Breast epithelium (tissue), 4 donors: ENCODE data around the gene VSIG10L. TPM values are rescaled to one million over a fixed set of nuclear protein-coding genes. Genes with fewer than 3 reads are reported as not detected.

Experiments
- DNase-seq, 2 donors: peaks; one replicate each; pipeline ENCODE4 v3.0.0-alpha.2; 2019; ENCODE audit warnings: low spot score in 2 of 2
- H3K27ac ChIP-seq, 2 donors: fragments of 200-600 bp; sonication (generic) in 1 of 2; one replicate each; pipeline ENCODE4 v1.5.1; 2016 to 2019; ENCODE audit warnings: mild to moderate bottlenecking in 1 of 2
- H3K27me3 ChIP-seq, 2 donors: fragments of 200-600 bp; sonication (generic) in 1 of 2; one replicate each; pipeline versions ENCODE4 v1.5.1 to v1.6.0; 2017 to 2019; ENCODE audit warnings: control low read depth in 1 of 2, mild to moderate bottlenecking in 1 of 2
- H3K36me3 ChIP-seq: fragments of 200-600 bp; one replicate; pipeline ENCODE4 v1.5.1; 2019
- H3K4me1 ChIP-seq, 2 donors: fragments of 200-600 bp; sonication (generic); one replicate each; pipeline ENCODE4 v1.5.1; 2016 to 2019; ENCODE audit warnings: control low read depth in 1 of 2
- H3K4me3 ChIP-seq, 3 donors: fragments of 200-600 bp; sonication (generic); 1 replicate in 2 of 3; 2 replicates in 1 of 3; pipeline ENCODE4 v1.5.1; 2016 to 2019; ENCODE audit warnings: mild to moderate bottlenecking in 3 of 3, moderate library complexity in 2 of 3
- H3K9me3 ChIP-seq, 2 donors: fragments of 200-600 bp; sonication (generic) in 1 of 2; one replicate each; pipeline ENCODE4 v1.5.1; 2016 to 2019; ENCODE audit warnings: control low read depth in 1 of 2
- POLR2A ChIP-seq: fragments of 450-650 bp; IDR thresholded peaks from one replicate; pipeline ENCODE4 v1.6.1; 2016; ENCODE audit warnings: antibody characterized with exemption, mild to moderate bottlenecking, moderate library complexity
- POLR2AphosphoS5 ChIP-seq, 3 donors: sonication (generic); formaldehyde crosslinking; IDR thresholded peaks; one replicate each; pipeline ENCODE4 v1.6.1; 2017; ENCODE audit warnings: antibody characterized with exemption in 3 of 3
- intact Hi-C: fragments of 100-400 bp; cut with DNase I; formaldehyde crosslinking; loops from one replicate; pipeline ENCODE4 v1.15.1; 2023; ENCODE audit warnings: low total_unique reads
- total RNA-seq, 3 donors: library from RNA; depleted of rRNA; stranded (reverse); fragments of >200 nt; gene quantifications; one replicate each; pipeline ENCODE4 v1.1.0, GENCODE V29; 2016
- TF ChIP-seq, protein P1 (sequence below), 3 donors: fragments of 450-650 bp; IDR thresholded peaks; one replicate each; pipeline ENCODE4 v1.5.1; 2016 to 2017; ENCODE audit warnings: antibody characterized with exemption in 3 of 3, mild to moderate bottlenecking in 3 of 3, moderate library complexity in 3 of 3

Gene VSIG10L
- total RNA-seq, 3 donors from 2014 or later: 1.3 to 1.8 (median 1.8) TPM

DNA sequence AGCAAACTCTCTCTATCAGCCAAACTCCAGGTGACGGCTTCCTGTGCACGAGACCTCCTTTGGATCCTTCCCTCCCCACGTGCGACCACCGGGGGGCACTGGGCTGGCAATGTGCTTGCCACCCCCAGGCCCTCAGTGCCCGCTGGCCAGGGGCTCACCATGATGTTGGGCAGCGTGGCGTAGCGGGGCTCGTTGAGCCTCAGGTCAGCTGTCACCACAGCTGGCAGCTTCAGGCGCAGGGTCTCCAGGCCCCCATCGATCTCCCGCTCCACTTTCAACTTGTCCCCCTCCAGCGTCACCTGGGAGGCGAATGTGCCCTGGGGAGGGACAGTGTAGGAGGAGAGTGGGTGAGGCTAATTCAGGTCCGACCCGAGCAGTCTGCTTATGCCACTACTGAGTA lies 4.8 kb upstream of the VSIG10L start:
- no peak overlapping the region for H3K27ac ChIP-seq
- H3K9me3 ChIP-seq: no peaks in the 10 kb centered on the region
- DNase-seq: no peak
- H3K4me3 ChIP-seq: no peak overlapping the region
- H3K27me3 ChIP-seq: no peaks in the 10 kb centered on the region
- TF ChIP-seq, protein P1, sequence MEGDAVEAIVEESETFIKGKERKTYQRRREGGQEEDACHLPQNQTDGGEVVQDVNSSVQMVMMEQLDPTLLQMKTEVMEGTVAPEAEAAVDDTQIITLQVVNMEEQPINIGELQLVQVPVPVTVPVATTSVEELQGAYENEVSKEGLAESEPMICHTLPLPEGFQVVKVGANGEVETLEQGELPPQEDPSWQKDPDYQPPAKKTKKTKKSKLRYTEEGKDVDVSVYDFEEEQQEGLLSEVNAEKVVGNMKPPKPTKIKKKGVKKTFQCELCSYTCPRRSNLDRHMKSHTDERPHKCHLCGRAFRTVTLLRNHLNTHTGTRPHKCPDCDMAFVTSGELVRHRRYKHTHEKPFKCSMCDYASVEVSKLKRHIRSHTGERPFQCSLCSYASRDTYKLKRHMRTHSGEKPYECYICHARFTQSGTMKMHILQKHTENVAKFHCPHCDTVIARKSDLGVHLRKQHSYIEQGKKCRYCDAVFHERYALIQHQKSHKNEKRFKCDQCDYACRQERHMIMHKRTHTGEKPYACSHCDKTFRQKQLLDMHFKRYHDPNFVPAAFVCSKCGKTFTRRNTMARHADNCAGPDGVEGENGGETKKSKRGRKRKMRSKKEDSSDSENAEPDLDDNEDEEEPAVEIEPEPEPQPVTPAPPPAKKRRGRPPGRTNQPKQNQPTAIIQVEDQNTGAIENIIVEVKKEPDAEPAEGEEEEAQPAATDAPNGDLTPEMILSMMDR (IDR thresholded peaks at IDR 0.05): no peak
- no peak for TF ChIP-seq POLR2A
- TF ChIP-seq POLR2AphosphoS5 (IDR thresholded peaks at IDR 0.05): no peak
- no peaks in the 10 kb centered on the region for H3K36me3 ChIP-seq
- H3K4me1 ChIP-seq: no peaks in the 10 kb centered on the region
- intact Hi-C loops: no loop called here

DNA sequence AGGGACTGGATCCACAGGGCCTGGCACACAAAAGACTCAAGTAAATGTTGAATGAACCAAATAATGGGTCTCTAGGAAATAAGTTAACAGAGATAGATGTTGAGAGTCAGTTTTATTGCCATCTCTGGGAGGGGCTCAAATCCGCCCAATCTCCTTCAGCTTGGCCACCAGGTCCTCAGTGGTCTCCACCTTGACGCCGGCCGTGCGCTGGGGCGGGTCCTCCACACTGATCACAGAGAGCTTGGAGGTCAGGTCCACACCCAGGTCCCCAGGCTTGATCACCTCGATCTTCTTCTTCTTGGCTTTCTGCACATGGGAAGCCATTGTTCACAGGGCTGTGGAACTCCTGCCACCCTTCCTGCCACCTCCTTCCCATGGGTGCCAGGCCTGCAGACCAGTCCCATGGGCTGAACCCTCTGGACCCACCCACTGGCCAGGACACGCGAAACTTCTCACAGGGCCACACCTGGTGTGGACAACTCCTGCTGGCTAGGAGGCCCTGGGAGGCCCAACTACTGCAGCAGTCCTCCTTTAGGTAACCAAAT lies 3.2 kb upstream of the VSIG10L start:
- Histone ChIP-seq H3K9me3 (no peaks in the 10 kb centered on the region), H3K36me3 (no peaks in the 10 kb centered on the region), H3K4me1 (no peaks in the 10 kb centered on the region), H3K4me3 (no peak overlapping the region), H3K27ac (no peak overlapping the region), H3K27me3 (no peaks in the 10 kb centered on the region)
- intact Hi-C loops: loop anchor here (2.0 kb wide), 1 partner anchor 46 kb away; the partner anchor contains the start of gene C19orf84
- DNase-seq: no peak
- TF ChIP-seq, protein P1 (IDR thresholded peaks at IDR 0.05): no peak
- TF ChIP-seq POLR2A: no peak
- no peak for TF ChIP-seq POLR2AphosphoS5 (IDR thresholded peaks at IDR 0.05)

DNA sequence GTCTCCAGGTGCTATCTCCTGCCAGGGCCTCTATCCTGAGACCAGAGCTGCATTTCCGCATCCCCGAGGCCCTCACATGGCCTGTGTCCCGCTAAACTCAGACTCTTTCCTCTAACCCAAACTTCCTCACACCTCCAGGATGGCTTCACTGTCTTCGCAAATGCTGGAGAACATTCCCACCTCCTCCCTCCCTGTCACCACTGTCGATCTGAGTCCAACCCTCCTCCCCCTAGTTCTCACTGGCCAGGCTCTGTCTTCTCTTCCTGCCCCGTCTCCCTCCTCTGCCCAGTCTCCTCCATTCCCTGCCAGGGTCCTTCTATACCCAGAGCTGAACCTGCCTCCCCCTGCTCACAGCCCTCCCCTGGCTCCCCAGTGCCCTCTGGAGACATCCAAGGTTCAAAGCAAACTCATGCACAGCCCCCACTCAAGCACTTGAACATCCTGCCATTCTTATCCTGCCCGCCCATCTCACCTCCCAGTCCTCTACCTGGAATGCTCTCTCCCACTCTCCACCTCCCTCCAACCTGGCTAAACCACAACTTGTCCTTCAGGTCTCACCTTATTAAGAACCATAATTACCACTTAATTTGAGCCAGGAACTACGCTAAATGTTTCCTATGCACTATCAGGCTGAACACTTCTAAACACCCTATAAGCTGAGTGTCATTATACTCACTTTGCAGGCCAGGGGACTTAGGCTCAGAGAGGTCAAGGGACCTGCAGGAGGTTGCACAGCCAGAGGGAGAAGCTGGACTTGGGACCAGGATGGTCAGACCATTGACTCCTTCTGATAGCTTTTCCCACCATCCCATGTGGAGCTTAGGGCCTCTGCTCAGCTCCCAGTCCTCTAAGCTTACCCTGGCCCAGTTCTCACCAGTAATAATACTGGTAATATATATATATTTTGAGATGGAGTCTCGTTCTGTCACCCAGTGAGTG lies 961 bp upstream of the VSIG10L start:
- no peaks in the 10 kb centered on the region for H3K27me3 ChIP-seq
- no peaks in the 10 kb centered on the region for H3K36me3 ChIP-seq
- no peak for DNase-seq
- no peaks in the 10 kb centered on the region for H3K4me1 ChIP-seq
- intact Hi-C loops: no loop called here
- H3K27ac ChIP-seq: peak overlapping the region in 1 of 2 donors; percentile 12
- TF ChIP-seq POLR2A: no peak
- TF ChIP-seq POLR2AphosphoS5 (IDR thresholded peaks at IDR 0.05): no peak
- no peak overlapping the region for H3K4me3 ChIP-seq
- no peaks in the 10 kb centered on the region for H3K9me3 ChIP-seq

DNA sequence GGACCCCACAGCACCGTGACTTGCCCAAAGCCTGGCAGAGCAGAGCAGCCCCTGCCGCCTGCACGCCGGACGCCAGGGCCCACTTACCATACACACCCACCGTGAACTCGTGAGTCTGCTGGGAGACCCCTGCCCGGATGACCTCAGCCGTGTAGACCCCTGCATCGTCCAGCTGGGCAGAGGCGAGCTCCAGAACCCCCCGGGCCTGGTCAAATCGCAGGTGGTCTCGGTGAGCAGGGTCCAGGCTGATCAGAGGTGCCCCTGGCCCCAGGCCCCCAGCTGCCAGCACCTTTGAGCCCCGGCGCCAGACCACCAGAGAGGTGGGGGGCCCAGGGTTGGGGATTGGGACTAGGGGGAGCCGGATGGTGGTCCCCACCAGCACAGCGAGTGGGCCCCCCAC lies 873 bp downstream of the VSIG10L start:
- no peaks in the 10 kb centered on the region for H3K27me3 ChIP-seq
- H3K36me3 ChIP-seq: no peaks in the 10 kb centered on the region
- H3K9me3 ChIP-seq: no peaks in the 10 kb centered on the region
- H3K27ac ChIP-seq: no peak overlapping the region
- H3K4me3 ChIP-seq: no peak overlapping the region
- DNase-seq: no peak
- TF ChIP-seq, protein P1 (IDR thresholded peaks at IDR 0.05): no peak
- TF ChIP-seq POLR2AphosphoS5 (IDR thresholded peaks at IDR 0.05) (no peak), POLR2A (no peak)
- intact Hi-C loops: no loop called here
- H3K4me1 ChIP-seq: no peaks in the 10 kb centered on the region

DNA sequence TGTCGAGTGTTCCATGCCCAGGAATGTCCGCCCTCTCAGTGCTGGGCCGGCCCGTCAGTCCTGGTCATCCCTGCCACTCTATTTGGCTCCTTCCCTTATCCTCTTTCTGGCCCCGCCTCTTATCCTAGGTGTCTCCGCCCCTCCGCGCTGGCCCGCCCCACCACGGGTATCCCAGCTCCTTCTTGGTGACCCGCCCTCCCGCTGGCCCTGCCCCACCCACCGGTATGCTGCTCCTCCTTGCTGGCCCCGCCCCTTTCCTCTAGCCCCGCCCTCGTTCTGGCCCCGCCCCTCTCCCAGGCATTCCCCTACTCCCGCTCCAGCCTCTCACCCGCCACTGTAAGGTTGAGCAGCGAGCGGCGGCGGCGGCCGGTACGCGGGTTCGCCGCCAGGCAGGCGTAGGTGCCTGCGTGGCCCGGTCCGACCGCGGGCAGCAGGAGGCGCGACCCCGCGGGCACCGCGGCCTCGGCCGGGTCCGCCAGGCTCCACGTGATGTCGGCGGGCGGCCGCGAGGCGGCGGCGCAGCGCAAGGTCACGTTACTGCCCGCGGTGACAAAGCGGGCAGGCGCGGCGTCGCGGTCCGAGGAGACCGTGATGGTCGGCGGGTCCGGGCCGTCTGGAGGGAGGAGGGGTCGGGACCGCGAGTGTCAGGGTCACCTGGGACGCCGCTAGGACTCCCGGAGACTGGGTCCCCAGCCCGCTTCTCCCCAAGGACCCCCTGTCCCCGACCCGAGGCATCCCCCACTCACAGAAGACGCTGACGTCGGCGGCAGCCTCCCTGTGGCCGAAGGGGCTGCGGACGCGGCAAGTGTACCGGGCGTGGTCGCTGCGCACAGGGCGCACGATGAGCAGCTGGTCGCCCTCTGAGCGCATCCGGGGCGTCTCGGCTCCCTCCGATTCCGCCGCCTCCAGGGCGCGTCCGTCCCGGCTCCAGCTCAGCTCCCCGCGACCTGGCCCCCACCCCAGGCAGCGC lies 2.0 kb downstream of the VSIG10L start:
- Histone ChIP-seq H3K4me3 (peak overlapping the region; percentile 49 to 80 (median 67)), H3K27me3 (no peaks in the 10 kb centered on the region), H3K4me1 (no peaks in the 10 kb centered on the region), H3K27ac (peak overlapping the region; percentile 30 to 82), H3K36me3 (no peaks in the 10 kb centered on the region), H3K9me3 (no peaks in the 10 kb centered on the region)
- no peak for TF ChIP-seq POLR2A
- TF ChIP-seq, protein P1 (IDR thresholded peaks at IDR 0.05): peak in 2 of 3 donors; percentile 18 to 61
- TF ChIP-seq POLR2AphosphoS5 (IDR thresholded peaks at IDR 0.05): peak in 1 of 3 donors; percentile 42
- intact Hi-C loops: no loop called here
- DNase-seq: peak; percentile 97 to 99
